Measurements from ENCODE around the gene SLC2A5.
A peak's percentile ranks its signal among the peaks of the same experiment; 100 is the strongest.
"Not testable (repeated sequence)": the region's sequence is repeated elsewhere in the genome, so short reads cannot be mapped to it uniquely, and the experiment has no call there.

Gene SLC2A5

DNA sequence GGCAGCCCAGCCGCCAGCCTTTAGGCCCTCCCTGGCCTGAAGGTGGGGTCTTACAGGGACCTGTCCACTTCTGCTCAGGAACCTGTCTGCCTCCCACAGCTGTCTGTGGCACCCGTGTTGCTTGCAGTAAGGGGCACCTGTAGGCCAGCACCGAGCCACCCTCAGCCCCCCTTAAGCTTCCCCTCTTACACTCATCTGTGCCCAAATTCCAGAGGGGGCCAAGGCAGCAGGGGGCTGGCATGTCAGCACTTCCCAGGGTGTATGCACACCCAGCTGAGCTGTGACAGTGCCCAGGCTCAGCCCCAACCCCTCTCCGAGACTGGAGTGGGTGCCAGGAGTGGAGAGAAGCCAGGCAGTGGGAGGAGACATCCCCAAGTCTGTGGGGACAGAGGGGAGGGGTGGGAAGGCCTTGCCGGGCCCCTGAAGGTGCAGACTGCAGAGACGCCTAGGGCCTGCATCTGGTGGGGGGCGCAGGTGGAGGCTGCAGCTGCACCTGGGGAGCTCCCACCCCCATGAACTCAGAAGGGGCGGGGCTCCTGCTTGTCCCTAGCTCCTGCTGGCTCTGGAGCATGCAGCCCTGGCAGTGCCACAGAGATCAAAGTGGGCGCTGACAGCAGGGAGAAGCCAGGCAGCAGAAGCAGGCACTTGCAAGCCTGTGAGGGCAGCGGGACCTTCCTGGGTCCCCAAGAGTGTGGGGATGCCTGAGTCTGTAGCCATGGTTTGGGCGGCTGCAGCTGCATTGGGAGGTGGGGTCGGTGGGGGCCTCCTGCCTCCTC lies 37.8 kb downstream of the SLC2A5 start:
- DNase-seq = no peak

DNA sequence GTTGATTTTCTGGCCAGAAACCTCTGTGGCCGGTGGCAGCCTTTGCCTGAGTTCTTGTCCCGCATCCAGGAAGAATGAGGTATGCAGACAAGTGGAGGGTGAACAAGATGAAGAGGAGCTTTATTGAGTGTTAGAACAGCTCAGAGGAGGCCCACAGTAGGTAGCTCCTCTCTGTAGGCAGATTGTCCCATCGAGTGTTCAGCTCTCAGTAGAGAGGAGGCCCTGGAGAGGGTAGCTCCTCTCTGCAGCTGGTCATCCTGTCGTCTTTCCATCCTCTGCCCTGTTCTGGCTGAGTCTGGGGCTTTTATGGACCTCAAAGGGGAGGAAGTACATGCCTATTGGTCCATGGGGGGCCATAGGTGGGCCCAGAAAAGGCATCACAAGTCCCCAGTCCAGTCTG lies 38.4 kb downstream of the SLC2A5 start:
- not testable (repeated sequence) for DNase-seq

DNA sequence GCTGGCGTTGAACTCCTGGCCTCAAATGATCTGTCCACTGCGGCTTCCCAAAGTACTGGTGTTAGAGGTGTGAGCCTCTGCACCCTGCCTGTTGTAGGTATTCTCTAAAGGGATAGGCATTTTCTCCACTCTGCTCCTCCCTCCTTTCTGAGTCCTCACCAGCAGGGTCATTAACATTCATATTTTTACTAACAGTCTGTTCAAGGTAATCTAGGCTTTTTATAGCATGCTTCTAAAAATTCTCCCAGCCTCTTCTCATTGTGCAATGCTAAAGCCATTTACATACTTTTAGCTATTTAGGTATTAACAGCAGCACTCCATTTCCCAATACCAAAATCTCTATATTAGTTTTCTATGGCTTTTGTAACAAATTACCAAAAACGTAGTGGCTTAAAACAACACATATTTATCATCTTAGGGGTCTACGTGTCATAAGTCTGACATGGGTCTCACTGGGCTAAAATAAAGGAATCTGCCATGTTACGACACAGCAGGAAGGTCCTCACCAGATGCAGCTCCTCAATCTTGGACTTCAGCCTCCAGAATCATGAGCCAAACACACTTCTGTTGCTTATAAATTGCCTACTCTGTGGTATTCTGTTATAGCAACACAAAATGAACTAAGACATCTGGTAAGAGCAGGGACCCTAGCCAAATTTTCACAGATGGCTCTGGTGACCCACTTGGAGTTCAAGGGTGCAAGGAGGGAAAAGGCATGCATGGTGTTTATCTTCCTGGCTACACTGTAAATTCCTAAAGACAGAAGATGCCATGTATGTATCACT lies 40.3 kb downstream of the SLC2A5 start:
- no peak for DNase-seq

DNA sequence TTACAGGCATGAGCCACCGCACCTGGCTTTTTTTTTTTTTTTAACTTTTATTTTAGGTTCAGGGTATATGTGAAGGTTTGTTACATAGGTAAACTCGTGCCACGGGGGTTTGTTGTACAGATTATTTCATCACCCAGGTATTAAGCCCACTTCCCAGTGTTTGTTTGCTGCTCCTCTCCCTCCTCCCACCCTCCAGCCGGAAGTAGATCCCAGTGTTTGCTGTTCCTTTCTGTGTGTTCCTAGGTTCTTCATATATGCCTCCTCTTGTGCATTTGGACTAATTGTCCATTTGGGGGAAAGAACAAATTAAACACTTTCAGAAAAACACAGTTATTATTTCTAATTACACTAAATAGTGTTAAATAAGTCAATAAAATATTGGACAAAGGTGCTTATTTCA lies 42.1 kb downstream of the SLC2A5 start:
- DNase-seq = no peak

DNA sequence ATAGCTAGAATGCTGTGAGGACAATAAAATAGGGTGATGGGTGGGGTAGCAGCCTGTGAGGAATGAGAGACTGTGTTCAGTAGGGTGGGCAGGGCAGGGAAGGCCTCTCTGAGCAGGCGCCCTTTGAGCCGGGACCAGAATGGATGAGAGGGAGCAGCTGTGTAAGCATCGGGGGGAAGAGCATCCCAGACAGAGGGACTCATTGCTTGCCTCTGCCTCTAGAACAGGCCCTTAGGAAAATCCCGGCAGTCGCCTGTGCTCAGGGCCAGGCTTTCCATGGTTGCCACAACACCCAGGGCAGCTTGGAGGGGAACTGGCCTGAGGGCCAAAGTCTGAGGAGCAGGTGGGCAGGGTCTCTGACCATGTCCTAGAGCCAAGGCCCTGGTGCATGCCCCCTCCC lies 44.0 kb downstream of the SLC2A5 start:
- no peak for DNase-seq

DNA sequence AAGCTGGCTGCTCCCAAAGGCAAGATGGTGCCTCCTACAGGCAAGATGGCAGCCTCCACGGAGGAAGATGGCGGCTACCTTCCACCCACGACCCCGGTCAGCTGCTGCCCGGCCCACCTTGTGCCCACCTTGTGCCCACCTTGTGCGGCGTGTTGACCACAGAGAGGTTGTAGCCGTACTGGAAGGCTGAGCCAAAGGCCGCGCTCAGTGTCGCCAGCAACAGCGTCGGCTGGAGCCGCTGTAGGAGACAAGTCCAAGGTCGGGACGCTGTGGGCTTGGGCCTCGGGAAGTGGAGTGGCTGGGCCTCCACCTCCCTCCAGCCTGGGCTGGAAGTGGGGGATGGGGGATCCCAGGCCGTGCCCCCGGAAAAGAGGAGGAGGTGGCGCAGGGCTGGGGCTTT lies 44.6 kb downstream of the SLC2A5 start:
- no peak for DNase-seq

DNA sequence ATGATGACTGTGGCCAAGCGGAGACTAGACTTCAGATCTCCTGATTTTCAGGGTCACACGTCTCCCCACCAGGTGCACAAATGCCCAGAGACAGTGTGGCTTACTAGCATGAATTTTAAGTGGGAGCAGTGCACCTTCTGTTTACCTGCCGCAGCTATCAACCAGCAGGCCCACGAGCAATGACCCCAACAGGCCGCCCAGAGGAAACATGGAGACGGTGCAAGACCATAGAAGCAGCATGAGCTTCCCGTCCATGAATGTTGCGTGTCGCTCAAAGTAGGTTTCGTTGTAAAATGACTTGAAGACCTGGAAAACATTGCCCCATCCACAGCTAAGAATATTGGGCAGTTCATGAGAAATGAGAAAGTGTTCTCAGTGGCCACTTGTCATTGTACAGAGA lies 46.7 kb downstream of the SLC2A5 start:
- no peak for DNase-seq

DNA sequence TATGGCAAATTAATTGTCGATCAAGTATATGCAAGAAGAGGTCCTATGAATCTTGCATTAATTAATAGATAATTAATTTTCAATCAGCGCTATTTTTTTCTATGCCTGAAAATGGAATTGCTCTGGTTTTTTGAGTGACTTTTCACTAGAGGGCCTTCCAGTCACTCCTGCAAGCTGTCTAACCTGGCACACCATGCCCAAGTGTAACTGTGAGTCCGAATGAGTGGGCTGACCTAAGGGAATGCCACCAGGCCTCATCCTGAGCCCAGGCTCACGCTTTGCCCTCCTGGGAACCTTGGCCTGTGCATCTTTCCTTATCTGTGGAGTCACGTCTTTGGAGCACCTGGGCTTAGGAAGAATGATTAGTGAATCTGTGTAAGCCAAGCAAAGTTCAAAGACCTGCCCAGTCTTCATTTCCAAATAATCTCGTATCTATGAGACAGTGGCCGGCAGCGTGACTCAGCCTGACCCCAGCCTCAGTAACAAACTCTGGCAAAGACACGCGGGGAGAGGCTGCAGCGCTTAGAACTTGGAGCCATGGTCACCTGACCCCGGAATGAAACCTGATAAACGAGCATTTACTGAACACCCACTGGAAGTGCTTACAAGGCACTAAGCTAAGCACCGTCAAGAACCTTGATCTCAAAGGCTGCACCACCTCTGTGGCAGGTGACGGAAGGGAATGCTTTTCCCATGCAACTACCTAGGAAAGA lies 47.3 kb downstream of the SLC2A5 start:
- DNase-seq = not testable (repeated sequence)

DNA sequence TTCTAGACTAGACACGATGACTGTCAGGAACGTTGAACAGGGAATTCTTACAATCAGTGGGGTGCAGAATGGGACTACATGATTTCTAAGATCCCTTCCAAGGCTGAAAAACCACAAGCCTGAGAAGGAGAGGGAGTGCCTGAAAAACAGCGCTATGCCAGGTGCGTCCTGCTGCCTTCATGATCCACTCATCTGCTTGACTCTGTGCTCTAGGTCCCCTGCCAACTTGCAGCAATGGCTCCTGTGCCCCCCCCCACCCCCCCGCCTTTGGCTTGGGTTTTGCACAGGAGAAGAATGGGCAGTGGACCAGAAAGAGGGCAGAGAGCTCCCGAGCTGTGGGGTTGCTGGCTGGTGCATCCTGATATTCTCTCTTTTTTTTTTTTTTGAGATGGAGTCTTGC lies 49.1 kb downstream of the SLC2A5 start:
- no peak for DNase-seq

DNA sequence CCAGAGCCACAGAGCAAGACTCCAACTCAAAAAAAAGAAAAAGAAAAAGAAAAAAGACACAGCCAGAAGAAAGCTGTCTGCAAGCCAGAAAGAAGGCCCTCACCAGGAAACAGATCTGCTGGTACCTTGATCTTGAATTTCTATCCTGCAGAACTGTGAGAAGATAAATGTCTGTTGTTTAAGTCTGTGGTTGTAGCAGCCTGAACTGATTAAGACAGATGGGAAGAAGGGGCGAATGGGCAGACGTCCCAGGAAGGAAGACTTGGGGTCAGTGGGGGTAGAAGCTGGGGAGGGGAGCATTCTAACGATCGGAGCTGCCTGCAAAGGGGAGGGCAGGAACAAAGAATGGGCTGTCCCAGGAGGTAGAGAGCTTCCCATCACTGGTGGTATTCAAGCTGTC lies 49.5 kb downstream of the SLC2A5 start:
- DNase-seq = no peak

DNA sequence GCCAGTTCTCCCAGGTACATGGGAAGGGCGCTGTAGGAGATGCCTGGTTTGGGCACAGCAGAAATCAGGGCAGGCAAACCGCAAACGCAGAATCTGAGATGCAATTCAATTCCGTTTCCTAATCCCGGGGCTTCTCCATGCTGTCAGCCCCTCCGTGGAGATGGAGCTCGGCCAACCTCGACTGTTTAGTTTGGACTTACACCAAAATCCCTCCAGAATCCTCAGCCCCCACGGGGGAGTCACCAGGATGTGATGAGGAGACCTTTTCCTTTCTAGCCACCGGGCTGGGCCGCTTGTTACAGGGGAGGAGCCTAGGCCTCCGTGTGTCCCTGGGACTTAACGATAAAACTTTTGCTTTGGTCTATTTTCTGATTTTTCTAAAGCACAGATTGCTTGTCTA lies 51.1 kb downstream of the SLC2A5 start:
- no peak for DNase-seq

DNA sequence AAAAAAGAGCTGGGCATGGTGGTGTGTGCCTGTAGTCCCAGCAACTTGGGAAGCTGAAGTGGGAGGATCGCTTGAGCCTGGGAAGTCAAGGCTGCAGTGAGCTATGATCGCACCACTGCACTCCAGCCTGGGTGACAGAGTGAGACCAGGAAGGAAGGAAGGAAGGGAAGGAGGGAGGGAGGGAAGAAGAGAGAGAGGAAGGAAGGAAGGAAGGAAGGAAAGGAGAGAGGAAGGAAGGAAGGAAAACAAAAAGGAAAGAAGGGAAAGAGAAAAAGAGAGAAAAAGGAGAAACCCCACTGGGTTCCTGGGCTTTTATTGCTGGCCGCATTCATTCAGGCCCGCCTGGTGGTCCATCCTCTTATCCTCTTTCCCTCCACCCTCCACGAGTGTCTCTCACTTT lies 53.0 kb downstream of the SLC2A5 start:
- no peak for DNase-seq

DNA sequence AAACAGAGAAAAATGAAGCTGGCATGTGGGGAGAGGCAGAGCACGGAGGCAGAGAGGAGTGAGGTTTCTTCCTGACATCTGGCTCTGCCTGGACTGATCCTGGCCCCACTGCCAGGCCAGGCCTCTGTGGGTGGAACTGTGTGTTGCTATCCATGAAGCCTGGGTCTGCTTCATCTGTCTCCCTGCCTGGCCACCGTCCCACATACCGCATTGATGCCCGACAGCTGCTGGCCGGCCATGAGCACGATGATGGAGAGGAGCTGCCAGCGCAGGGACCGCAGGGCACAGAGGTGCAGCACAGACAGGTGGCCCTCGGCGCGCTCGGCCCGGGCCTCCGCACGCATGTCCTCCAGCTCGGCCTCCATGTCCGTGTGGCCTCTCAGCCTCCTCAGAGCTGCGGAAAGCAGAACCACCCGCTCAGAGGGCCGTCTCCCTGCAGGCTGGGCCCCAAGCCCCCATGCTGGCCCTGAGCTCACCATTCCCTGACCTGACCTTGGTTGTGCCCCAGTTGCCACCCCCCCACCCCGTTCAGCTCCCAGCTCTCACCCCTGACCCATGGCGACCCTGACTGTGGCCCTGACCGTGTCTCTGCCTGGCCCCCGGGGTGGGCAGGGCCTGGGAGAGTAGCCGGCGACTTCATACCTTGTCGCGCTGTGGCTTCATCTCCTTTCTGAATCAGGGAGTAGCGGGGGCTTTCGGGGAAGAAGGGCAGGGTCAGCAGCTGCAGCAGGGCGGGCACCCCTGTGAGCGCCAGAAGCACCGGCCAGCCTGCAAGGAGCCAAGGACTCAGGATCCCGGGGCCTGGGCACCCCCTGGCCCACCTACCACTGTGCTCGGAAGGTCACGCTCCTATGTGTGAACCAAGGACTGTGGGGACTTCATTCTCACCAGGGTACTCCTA lies 54.7 kb downstream of the SLC2A5 start:
- DNase-seq = no peak

DNA sequence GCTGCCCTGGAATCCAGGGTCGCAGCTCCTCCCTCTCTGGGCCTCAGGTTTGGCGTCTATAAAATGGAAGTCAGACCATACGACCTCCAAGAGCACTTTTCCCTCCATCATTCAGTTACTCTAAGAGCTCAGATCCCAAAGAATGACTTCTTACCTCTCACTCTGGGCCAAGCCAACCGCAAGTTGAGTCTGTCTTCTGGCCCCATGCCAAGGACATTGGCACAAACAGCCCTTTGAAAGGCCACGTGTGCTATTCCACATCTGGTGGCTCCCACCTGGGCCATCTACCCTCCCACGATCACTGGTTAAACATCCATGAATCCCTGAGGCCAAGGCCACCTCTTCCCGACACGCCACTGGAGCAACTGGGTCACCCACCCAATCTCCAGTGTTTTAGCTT lies 55.6 kb downstream of the SLC2A5 start:
- no peak for DNase-seq

DNA sequence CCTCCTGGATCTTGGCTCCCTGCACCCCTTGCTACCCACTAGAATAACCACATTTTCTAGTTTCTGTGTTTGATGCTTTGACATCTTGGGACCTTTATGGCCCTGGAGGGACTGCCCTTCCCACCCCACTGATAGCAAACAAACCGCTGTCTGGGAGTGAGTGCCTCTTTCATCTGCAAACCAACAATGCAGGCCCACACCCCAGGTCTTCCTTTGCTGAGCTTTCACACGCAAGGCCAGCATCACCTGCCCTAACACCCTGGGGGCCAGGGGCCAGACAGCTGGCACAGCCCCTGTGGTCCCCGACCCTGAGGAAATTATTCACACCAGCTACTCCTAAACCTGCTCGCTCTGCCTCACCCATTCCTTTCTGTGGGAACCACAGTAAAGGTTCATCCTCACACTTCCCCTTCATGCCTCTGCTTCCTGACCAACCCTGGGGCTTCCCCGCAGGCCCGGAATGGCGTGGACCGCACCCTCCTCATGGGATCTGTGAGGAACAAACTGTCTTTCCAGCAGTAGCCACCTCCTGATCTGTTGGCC lies 58.6 kb downstream of the SLC2A5 start:
- DNase-seq = no peak

DNA sequence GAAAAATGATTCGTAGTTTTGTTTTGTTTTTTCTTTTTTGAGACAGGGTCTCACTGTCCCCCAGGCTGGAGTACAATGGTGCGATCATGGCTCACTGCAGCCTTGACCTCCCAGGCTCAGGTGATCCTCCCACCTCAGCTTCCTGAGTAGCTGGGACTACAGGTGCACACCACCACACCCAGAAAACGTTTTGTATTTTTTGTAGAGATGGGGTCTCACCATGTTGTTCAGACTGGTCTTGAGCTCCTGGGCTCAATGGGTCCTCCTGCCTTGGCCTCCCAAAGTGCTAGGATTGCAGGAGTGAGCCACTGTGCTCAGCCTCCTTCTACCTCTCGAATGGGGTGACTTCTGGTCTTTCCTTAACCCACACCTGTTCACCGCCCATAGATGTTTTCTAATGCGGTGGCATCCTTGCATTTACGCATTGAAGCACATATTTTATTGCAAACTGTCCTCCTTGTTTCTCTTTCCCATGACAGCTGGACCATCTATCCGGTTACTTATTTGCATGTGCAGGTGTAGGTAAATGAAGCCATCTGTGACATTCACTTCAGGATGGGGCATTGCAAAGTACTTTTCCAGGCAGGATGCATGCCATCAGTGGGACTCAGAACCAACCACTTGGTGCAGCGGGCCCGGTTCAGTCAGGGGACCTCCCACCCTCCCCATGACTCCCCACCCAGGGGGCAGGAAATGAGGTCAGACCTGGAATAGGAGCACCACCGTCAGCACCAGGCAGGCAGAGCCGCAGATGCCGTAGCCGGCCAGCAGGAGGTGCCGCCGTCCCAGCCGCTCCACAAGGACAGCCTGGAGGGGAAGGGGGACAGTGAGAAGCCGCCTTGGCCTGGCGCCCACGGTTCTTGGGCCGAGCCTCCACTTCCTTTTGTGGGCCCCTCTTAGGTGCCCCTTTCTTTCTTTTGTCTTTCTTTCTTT lies 59.7 kb downstream of the SLC2A5 start:
- peak; percentile 65 for DNase-seq

DNA sequence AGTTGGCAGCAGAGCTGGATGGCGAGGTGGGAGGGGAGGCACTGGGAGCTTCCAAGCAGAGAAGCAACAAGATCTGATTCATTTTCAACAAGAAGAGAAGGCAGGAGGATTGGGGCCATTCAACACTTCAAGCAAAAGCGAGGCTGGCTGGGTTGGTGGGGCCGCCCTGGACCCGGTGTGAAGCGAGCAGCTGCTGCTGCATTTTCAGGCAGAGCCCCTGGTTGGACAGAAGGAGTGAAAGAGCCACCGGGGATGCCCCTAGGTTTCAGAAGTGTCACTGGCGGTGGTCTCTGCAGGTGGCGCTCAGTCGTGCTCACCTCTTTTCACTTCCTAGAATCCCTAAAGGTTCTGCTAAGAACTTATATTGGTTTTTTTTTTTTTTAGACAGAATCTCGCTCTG lies 61.2 kb downstream of the SLC2A5 start:
- DNase-seq = no peak

DNA sequence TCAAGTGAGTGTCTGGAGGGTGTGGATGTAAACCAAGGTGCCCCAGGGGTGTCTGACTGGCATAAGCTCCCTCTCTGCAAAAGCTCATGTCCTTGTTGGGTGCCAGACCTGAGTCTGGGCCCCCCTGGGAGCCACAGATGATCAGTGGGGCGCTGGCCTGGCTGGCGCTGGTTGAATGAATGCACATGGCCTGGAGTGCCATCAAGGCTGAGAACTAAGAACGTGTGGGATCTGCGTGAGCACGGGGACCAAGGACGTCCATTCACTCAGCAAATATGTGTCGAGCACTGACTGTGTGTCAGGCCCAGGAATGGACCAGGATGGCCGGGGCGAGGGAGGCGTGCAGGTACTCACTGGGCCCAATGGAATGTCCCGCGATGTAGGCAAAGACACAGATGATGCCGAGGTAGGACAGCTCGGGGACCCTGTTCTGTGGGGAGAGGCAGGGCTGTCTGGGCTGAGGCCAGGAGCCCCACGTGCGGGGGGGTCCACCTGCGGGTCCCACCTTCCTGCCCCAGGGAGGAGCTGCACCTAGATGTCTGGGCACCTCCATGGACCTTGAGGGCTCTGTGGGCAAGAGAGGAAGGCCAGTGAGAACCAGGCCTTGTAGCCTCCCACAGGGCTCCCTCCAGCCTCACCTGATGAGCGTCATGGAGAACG lies 62.3 kb downstream of the SLC2A5 start:
- DNase-seq = no peak

DNA sequence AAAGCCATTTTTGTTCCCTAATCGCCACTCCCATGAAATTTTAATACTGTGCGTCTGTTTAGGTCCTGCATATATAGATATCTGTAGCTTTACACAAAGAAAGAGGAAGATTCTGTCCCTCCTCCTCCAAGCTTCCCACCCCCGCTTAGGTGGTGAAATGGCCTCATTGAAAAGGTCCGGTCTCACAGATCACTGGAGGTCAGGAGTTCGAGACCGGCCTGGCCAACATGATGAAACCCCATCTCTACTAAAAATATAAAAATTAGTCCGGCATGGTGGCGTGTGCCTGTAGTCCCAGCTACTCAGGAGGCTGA lies 64.1 kb downstream of the SLC2A5 start:
- no peak for DNase-seq

DNA sequence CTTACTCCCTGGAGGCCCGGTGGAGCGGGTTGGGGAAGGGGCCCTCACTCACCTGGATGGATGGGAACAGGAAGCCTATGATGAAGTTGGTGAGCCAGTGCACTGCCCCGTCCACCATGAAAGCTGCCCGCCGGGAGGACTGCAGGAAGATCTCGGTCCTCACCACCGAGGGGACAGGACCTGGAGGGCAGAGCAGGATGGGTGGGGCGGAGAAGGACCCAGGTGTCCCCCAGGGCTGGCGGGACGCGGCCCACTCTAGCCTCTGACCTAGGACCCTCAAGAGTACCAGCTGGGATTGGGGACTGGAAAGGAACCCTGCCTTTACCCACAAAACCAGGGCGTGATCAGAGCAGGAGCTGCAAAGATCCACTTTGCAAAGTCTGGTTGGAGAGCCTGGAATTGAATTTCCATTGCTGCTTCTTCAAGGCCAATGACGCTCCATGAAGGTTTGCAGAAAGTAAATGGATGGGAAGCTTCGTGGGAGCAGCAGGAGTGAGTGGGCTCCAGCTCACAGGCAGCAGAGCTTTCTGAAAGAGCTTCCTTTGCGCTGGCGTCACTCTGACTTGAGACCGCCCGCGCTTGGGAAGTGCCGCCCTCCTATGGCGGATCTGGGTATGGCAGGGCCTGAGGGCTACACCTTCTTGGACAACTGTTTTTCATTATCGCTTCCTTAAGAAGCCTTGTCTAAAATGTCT lies 64.6 kb downstream of the SLC2A5 start:
- peak; percentile 92 for DNase-seq
